Cardiac fibroblast (primary cell): Measurements from ENCODE around the gene ZSCAN25.
"Not testable (repeated sequence)": the region's sequence is repeated elsewhere in the genome, so short reads cannot be mapped to it uniquely, and the experiment has no call there.

Experiments
- DNase-seq, 2 donors: peaks; one replicate each; pipeline versions ENCODE4 v3.0.0 to v3.0.0-alpha.2; 2010; ENCODE audit warnings: low read depth in 2 of 2
- H3K4me3 ChIP-seq, 2 donors: replicated peaks in 1 of 2; 1 replicate in 1 of 2; 2 replicates in 1 of 2; pipeline ENCODE4 v1.5.1; 2011; ENCODE audit warnings: low read depth in 2 of 2, low read length in 2 of 2, mild to moderate bottlenecking in 2 of 2, moderate library complexity in 1 of 2
- CTCF ChIP-seq: IDR thresholded peaks from one replicate; pipeline ENCODE4 v1.5.1; 2011; ENCODE audit warnings: low read depth, mild to moderate bottlenecking, low read length, inconsistent platforms

Gene ZSCAN25

GRCh38 chr7:99616359-99617191, at the start of gene ZSCAN25:
Gene ZSCAN25, plus strand, starts transcription at chr7:99616946. Its CDS starts 2,661 bp downstream, at chr7:99619607.
- DNase-seq = peak; percentile 95
- peak; percentile 31 for TF ChIP-seq CTCF
- peak within 1 kb of the TSS; percentile 96 to 97 for H3K4me3 ChIP-seq

- not testable (repeated sequence) for H3K4me3 ChIP-seq, DNase-seq
Observed at GRCh38 chr7:99568770-99569169, 48.0 kb upstream of the ZSCAN25 start.

GRCh38 chr7:99571768-99572167, 45.0 kb upstream of the ZSCAN25 start:
- TF ChIP-seq CTCF = no peak
- H3K4me3 ChIP-seq = no peak overlapping the region
- no peak for DNase-seq

GRCh38 chr7:99573257-99573656, 43.5 kb upstream of the ZSCAN25 start:
- H3K4me3 ChIP-seq = no peak overlapping the region
- TF ChIP-seq CTCF = no peak
- DNase-seq = no peak

GRCh38 chr7:99576251-99576650, 40.5 kb upstream of the ZSCAN25 start:
- no peak overlapping the region for H3K4me3 ChIP-seq
- DNase-seq = no peak
- no peak for TF ChIP-seq CTCF

- TF ChIP-seq CTCF = no peak
- H3K4me3 ChIP-seq = peak overlapping the region; percentile 53 to 58
- no peak for DNase-seq
Observed at GRCh38 chr7:99579281-99579955, 37.3 kb upstream of the ZSCAN25 start.
